Neural progenitor cell (in vitro differentiated cells): ENCODE measurements around the gene KCTD14.

Experiments used
- EZH2 ChIP-seq: fragments of 200-600 bp; sonication (generic); IDR thresholded peaks from 2 replicates; pipeline ENCODE4 v1.6.1; 2017; ENCODE audit warnings: antibody characterized with exemption, mild to moderate bottlenecking, moderate library complexity
- TF ChIP-seq, protein P1 (sequence below): fragments of 200-600 bp; sonication (generic); IDR thresholded peaks from 2 replicates; pipeline ENCODE4 v1.5.1; 2017; ENCODE audit warnings: antibody characterized with exemption, mild to moderate bottlenecking

- TF ChIP-seq, protein P1, sequence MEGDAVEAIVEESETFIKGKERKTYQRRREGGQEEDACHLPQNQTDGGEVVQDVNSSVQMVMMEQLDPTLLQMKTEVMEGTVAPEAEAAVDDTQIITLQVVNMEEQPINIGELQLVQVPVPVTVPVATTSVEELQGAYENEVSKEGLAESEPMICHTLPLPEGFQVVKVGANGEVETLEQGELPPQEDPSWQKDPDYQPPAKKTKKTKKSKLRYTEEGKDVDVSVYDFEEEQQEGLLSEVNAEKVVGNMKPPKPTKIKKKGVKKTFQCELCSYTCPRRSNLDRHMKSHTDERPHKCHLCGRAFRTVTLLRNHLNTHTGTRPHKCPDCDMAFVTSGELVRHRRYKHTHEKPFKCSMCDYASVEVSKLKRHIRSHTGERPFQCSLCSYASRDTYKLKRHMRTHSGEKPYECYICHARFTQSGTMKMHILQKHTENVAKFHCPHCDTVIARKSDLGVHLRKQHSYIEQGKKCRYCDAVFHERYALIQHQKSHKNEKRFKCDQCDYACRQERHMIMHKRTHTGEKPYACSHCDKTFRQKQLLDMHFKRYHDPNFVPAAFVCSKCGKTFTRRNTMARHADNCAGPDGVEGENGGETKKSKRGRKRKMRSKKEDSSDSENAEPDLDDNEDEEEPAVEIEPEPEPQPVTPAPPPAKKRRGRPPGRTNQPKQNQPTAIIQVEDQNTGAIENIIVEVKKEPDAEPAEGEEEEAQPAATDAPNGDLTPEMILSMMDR, result no peak
- TF ChIP-seq EZH2, result no peak
Observed at GRCh38 chr11:78023426-78023825, 350 bp upstream of the KCTD14 start.
